Stimulated activated CD8-positive, alpha-beta memory T cell treated with anti-CD3 and anti-CD28 coated beads, Interleukin-4, amount 100 ng/mL, for 24 hours (primary cell): ENCODE data around the gene KRCC1.
"Not testable (repeated sequence)": the region's sequence is repeated elsewhere in the genome, so short reads cannot be mapped to it uniquely, and the experiment has no call there.

Experiments used
- DNase-seq: peaks from one replicate; pipeline ENCODE4 v3.0.0-alpha.2; 2020; ENCODE audit warnings: low read depth

KRCC1 gene

DNA sequence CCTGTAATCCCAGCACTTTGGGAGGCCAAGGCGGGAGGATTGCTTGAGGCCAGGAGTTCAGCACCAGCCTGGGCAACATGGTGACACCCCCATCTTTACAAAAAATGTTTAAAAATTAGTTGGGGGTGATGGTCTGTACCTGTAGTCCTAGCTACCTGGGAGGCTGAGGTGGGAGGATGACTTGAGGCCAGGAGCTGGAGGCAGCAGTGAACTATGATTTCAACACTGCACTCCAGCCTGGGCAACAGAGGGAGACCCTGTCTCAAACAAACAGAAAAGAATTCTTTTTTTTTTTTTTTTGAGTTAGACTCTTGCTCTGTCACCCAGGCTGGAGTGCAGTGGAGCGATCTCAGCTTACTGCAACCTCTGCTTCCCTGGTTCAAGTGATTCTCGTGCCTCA is 55.1 kb downstream of the KRCC1 start:
- not testable (repeated sequence) for DNase-seq

DNA sequence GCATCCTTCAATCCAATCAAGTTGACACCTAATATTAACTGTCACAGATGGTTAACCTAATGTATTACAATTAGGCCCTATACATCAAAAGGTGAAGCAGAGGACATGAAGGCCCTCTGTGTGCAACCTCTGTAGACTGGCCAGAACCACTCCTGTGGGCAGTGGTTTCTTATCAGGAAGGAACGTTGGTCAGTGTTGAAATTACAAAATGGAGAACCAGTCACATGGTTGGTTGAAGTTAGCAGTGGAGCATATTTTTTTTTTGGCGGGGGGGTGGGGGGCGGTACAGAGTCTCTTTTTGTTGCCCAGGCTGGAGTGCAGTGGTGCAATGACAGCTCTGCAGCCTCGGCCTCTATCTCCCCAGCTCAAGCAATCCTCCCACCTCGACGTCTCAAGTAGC is 59.0 kb downstream of the KRCC1 start:
- no peak for DNase-seq

GRCh38 chr2:87995756-87996155 is 59.8 kb downstream of the KRCC1 start:
- no peak for DNase-seq

GRCh38 chr2:87994304-87994850 is 61.2 kb downstream of the KRCC1 start:
- DNase-seq = not testable (repeated sequence)

DNA sequence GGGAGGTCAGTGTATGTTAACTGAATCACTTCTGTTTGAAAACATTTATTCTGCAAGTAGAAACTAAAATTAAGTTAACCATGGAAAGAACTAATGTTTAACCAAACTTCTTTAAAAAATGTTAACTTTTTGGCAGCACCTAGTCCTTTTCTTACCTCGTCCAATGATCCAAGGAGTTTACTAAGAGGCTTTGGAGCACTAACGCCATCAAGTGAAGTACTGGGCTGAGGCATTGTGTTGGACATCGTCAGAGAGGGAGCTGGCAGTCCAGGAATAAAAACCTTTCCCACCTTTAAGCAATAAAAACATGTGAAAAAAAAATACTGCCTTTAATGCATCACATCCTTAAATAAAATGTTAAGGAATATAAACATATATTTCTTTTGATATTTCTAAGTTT is 63.0 kb downstream of the KRCC1 start:
- not testable (repeated sequence) for DNase-seq

GRCh38 chr2:87987473-87987872 is 68.1 kb downstream of the KRCC1 start:
- DNase-seq = not testable (repeated sequence)

DNA sequence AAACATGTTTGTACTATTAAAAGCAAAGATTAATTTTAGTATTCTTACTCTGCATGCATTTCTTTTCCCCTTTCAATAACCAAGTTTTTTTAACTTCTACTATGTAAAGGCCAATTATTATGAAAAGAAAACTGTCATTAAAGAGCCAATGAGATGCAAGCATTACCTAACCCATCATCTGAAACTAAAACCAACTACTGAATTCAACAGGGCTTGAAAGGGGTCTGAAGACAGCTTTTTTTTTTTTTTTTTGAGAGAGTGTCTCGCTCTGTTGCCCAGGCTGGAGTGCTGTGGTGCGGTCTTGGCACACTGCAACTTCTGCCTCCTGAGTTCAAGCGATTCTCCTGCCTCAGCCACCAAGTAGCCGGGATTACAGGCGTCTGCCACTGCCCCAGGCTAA is 69.7 kb downstream of the KRCC1 start:
- not testable (repeated sequence) for DNase-seq

DNA sequence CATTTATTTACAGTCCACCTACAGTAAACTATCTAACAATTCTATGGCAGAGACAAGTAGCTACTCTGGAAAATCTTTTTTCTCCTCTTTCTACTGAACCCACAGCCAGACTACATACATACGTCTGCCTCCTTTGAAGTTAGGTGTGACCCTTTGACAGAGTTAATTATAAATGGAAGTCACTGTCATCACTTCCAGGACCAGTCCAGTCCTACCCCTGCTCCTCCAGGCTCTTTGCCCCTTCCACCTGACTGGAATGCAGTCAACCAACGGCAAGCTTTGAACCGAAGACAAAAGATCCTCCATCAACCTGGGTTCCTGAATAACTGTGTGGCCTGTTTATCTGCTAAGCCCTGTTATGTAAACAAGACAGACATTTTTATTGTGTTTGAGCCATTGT is 74.4 kb downstream of the KRCC1 start:
- DNase-seq = not testable (repeated sequence)
